ENCODE data around the gene ZNF516.

- TF ChIP-seq EZH2phosphoT487 (IDR thresholded peaks at IDR 0.05; ENCODE audit: insufficient read depth, low read depth) (no peak), EZH2 (IDR thresholded peaks at IDR 0.05; ENCODE audit: insufficient read depth, poor library complexity, severe bottlenecking) (no peak)
Measured at GRCh38 chr18:76460482-76460881, 34.6 kb downstream of the ZNF516 start.

Measured in GM23248 (cell line).